Parathyroid adenoma (tissue), 2 donors: ENCODE results near the gene SIL1.

ENCODE experiments used
- H2AFZ ChIP-seq: fragments of 300-600 bp; sonication (generic); one replicate; pipeline ENCODE4 v1.7.0; 2017; ENCODE audit warnings: antibody characterized with exemption, mild to moderate bottlenecking
- H3K27ac ChIP-seq: fragments of 300-600 bp; sonication (generic); one replicate; pipeline ENCODE4 v1.7.0; 2017
- H3K27me3 ChIP-seq: fragments of 300-600 bp; sonication (generic); one replicate; pipeline ENCODE4 v1.7.0; 2017; ENCODE audit warnings: low read length; ENCODE audit not compliant: control insufficient read depth, insufficient read depth
- H3K36me3 ChIP-seq: fragments of 300-600 bp; sonication (generic); one replicate; pipeline ENCODE4 v1.7.0; 2017; ENCODE audit warnings: low read length; ENCODE audit not compliant: control insufficient read depth, insufficient read depth
- H3K4me1 ChIP-seq: fragments of 300-600 bp; sonication (generic); one replicate; pipeline ENCODE4 v1.7.0; 2017; ENCODE audit warnings: control low read depth
- H3K4me2 ChIP-seq: fragments of 300-600 bp; sonication (generic); one replicate; pipeline ENCODE4 v1.7.0; 2017; ENCODE audit warnings: low read length
- H3K4me3 ChIP-seq: fragments of 300-600 bp; sonication (generic); one replicate; pipeline ENCODE4 v1.7.0; 2017; ENCODE audit warnings: low read depth, low read length
- H3K79me2 ChIP-seq: fragments of 300-600 bp; sonication (generic); one replicate; pipeline ENCODE4 v1.7.0; 2017; ENCODE audit warnings: control low read depth
- H3K9ac ChIP-seq: fragments of 300-600 bp; sonication (generic); one replicate; pipeline ENCODE4 v1.7.0; 2017; ENCODE audit warnings: mild to moderate bottlenecking
- H3K9me3 ChIP-seq: fragments of 300-600 bp; sonication (generic); one replicate; pipeline ENCODE4 v1.7.0; 2017; ENCODE audit warnings: low read length; ENCODE audit not compliant: control insufficient read depth
- CTCF ChIP-seq: fragments of 300-600 bp; sonication (generic); IDR thresholded peaks from one replicate; pipeline ENCODE4 v1.7.0; 2017; ENCODE audit warnings: antibody characterized with exemption, mild to moderate bottlenecking
- donor health status: primary hyperparathyroidism.

Gene SIL1

DNA sequence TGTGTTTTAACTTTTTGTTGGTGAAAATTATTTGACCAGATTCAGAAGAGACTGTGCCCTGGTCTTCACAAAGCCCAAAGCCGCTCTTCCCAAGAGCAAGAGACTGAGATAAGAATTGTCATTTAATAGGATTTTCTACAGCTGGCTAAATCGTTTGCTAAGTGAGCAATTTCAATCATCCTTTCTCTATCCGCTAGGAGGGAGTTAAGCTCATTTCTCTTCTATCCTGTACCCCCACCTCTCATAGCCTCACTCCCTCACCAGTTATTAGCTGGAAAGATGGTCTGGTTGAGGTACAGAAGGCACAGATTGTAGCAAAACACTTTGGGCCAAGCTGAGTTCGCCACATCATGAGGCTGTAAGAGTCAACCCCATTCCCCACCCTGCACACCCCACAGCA lies 43.0 kb upstream of the SIL1 start:
- Histone ChIP-seq H3K79me2 (no peaks in the 10 kb centered on the region), H3K9me3 (no peaks in the 10 kb centered on the region), H3K27ac (no peak overlapping the region), H3K4me1 (no peaks in the 10 kb centered on the region), H3K4me2 (no peak overlapping the region), H3K4me3 (no peak overlapping the region), H3K9ac (no peak overlapping the region), H3K36me3 (no peaks in the 10 kb centered on the region), H2AFZ (no peak overlapping the region), H3K27me3 (no peaks in the 10 kb centered on the region)
- TF ChIP-seq CTCF: no peak

- Histone ChIP-seq H3K9ac (no peak overlapping the region), H3K79me2 (no peaks in the 10 kb centered on the region), H3K4me2 (no peak overlapping the region), H3K27ac (no peak overlapping the region), H3K36me3 (no peaks in the 10 kb centered on the region), H3K9me3 (no peaks in the 10 kb centered on the region), H3K4me1 (no peaks in the 10 kb centered on the region), H3K4me3 (no peak overlapping the region), H3K27me3 (no peaks in the 10 kb centered on the region), H2AFZ (no peak overlapping the region)
- TF ChIP-seq CTCF: no peak
Measured at GRCh38 chr5:139236479-139236878, 38.3 kb upstream of the SIL1 start.

DNA sequence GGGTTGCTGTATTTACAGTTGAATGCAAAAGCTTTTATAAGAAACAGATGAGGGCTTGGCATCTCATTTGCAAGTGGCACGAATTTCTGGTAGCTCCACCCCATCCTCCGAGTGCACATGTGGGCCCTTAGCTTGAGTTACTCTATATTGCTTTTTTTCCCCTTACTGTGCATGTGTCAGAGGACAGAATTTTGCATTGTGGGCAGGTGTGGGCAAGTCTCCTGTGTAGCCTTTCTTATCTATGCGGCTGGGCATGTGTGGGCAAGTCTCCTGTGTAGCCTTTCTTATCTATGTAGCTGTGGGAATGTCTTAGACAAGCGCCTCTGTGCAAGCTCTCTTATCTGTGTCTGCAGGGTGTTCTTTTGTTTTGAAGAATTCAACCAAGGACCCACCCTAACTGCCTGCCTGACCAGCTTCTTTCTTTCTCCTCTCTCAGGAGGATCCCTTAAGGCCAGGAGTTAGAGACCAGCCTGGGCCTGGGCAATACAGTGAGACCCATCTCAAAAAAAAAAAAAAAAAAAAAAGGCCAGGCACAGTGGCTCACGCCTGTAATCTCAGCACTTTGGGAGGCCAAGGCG lies 34.1 kb upstream of the SIL1 start:
- Histone ChIP-seq H3K9me3 (no peaks in the 10 kb centered on the region), H3K36me3 (no peaks in the 10 kb centered on the region), H3K79me2 (no peaks in the 10 kb centered on the region), H3K4me3 (no peak overlapping the region), H3K4me2 (no peak overlapping the region), H2AFZ (no peak overlapping the region), H3K27ac (no peak overlapping the region), H3K4me1 (no peaks in the 10 kb centered on the region), H3K27me3 (no peaks in the 10 kb centered on the region), H3K9ac (no peak overlapping the region)
- TF ChIP-seq CTCF: no peak

DNA sequence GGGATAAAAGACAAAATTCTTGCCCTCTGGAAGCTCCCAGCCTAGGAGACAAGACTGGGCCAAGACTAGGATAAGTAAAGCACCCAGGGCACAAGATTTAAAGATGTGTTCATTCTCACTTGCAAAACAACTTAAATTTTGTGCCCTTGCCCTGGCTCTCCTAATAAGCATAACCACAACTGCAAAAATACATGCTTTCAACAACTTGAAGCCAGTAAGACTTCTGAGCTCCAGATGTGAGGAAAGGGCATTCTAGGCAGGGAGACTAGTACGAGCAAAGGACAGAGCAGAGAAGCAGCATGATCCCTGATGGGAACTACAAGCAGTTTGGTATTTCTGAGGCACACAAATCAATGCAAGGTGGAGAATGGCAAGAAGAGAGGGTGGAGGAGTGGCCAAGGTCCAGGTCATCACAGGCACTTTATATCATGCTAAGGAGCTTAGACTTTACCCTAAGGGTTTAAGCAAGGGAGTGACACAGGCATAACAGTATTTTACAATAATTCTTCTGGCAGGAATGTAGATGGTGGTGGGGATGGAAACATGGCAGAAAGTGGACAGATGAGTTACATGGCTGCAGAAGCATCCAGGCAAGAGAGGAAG lies 30.1 kb upstream of the SIL1 start:
- H3K4me3 ChIP-seq: no peak overlapping the region
- H3K79me2 ChIP-seq: no peaks in the 10 kb centered on the region
- H3K36me3 ChIP-seq: no peaks in the 10 kb centered on the region
- no peak overlapping the region for H3K27ac ChIP-seq
- H2AFZ ChIP-seq: peak overlapping the region; percentile 35
- no peak overlapping the region for H3K9ac ChIP-seq
- no peak overlapping the region for H3K4me2 ChIP-seq
- no peaks in the 10 kb centered on the region for H3K9me3 ChIP-seq
- no peaks in the 10 kb centered on the region for H3K4me1 ChIP-seq
- no peaks in the 10 kb centered on the region for H3K27me3 ChIP-seq
- no peak for TF ChIP-seq CTCF

GRCh38 chr5:139226131-139226530 lies 28.0 kb upstream of the SIL1 start:
- no peak for TF ChIP-seq CTCF
- Histone ChIP-seq H3K4me2 (no peak overlapping the region), H3K4me3 (no peak overlapping the region), H3K79me2 (no peaks in the 10 kb centered on the region), H3K9me3 (no peaks in the 10 kb centered on the region), H3K4me1 (no peaks in the 10 kb centered on the region), H3K27ac (no peak overlapping the region), H3K9ac (no peak overlapping the region), H3K36me3 (no peaks in the 10 kb centered on the region), H2AFZ (no peak overlapping the region), H3K27me3 (no peaks in the 10 kb centered on the region)
